K562 (cell line): ENCODE data around the gene GABRB3. TPM values are rescaled to one million over a fixed set of nuclear protein-coding genes. Genes with fewer than 3 reads are reported as not detected.

Source experiments
- ATAC-seq: fragments of 200-7000 bp; cut with Tn5 transposase; 3 replicates; pipeline ENCODE4 v1.9.1; 2020; ENCODE audit warnings: moderate library complexity
- BruUV-seq: library from RNA; stranded (reverse); fragments of 400-500 nt; replicated peaks from 2 replicates; lab custom pipeline; 2021; lab: Mats Ljungman, UMichigan
- CTCF ChIA-PET: fragments of 300-600 bp; formaldehyde crosslinking; extraction: SDS; loops from one replicate; lab custom pipeline; 2021; ENCODE audit warnings: low intra/inter-chr PET ratio; lab: Yijun Ruan, JAX
- POLR2A ChIA-PET: fragments of 300-600, 350-650 bp; sonication (Branson Sonifier 250); formaldehyde crosslinking; extraction: SDS; loops from one replicate; lab custom pipeline; 2021; ENCODE audit warnings: antibody characterized with exemption, inconsistent platforms; lab: Yijun Ruan, JAX
- DNase-seq, 4 experiments: peaks; one replicate each; pipeline versions ENCODE4 v3.0.0 to v3.0.0-alpha.2; 2011 to 2018; ENCODE audit warnings: low spot score in 3 of 4, mixed read lengths in 3 of 4; ENCODE audit errors: extremely low read depth in 1 of 4
- FAIRE-seq: peaks from 2 replicates; lab custom pipeline; 2011; peaks lifted over from hg19 to GRCh38; lab: Jason Lieb, UNC
- H2AFZ ChIP-seq: 2 replicates; pipeline ENCODE4 v1.6.0; 2011; ENCODE audit warnings: low read depth, low read length, control low read depth, inconsistent platforms
- H3K27ac ChIP-seq: fragments of 200-600 bp; 3 replicates; pipeline ENCODE4 v1.8.0; 2011; ENCODE audit warnings: low read depth, mild to moderate bottlenecking, control low read depth, inconsistent platforms, low read length, moderate library complexity, mixed read lengths; ENCODE audit errors: extremely low read depth
- H3K27me3 ChIP-seq, 2 experiments: fragments of 300-600 bp in 1 of 2; 2 replicates in 1 of 2; 3 replicates in 1 of 2; pipeline versions ENCODE4 v1.6.0 to v1.8.0; 2011; ENCODE audit warnings: inconsistent platforms in 2 of 2, low read length in 2 of 2, mild to moderate bottlenecking in 1 of 2, mixed read lengths in 1 of 2, moderate library complexity in 1 of 2; ENCODE audit not compliant: control insufficient read depth in 2 of 2, insufficient read depth in 2 of 2
- H3K36me3 ChIP-seq: fragments of 300-600 bp; 3 replicates; pipeline ENCODE4 v1.8.0; 2011; ENCODE audit warnings: mild to moderate bottlenecking, low read length, inconsistent platforms; ENCODE audit not compliant: control insufficient read depth, insufficient read depth
- H3K4me1 ChIP-seq, 2 experiments: fragments of 200-600 bp in 1 of 2; replicated peaks in 1 of 2; 2 replicates in 1 of 2; 3 replicates in 1 of 2; pipeline versions ENCODE4 v1.5.1 to v1.8.0; 2011; ENCODE audit warnings: inconsistent platforms in 2 of 2, low read length in 2 of 2, mild to moderate bottlenecking in 1 of 2, mixed read lengths in 1 of 2, moderate library complexity in 1 of 2; ENCODE audit not compliant: control insufficient read depth in 2 of 2, insufficient read depth in 2 of 2
- H3K4me2 ChIP-seq: 2 replicates; pipeline ENCODE4 v1.6.1; 2011; ENCODE audit warnings: low read length, control low read depth, inconsistent platforms, mixed read lengths; ENCODE audit not compliant: insufficient read depth
- H3K4me3 ChIP-seq: fragments of 200-600 bp; sonication (generic), shearing (Covaris generic); 2 replicates; pipeline ENCODE4 v1.5.1; 2016; ENCODE audit warnings: control low read depth, inconsistent platforms
- H3K79me2 ChIP-seq: fragments of 200-600 bp; 3 replicates; pipeline ENCODE4 v1.8.0; 2011; ENCODE audit warnings: low read length, inconsistent platforms; ENCODE audit not compliant: control insufficient read depth, insufficient read depth
- H3K9ac ChIP-seq, 2 experiments: 2 replicates each; pipeline versions ENCODE4 v1.6.0 to v1.6.1; 2011; ENCODE audit warnings: low read depth in 2 of 2, low read length in 2 of 2, control low read depth in 1 of 2, inconsistent platforms in 1 of 2, mild to moderate bottlenecking in 1 of 2, mixed read lengths in 1 of 2; ENCODE audit not compliant: insufficient read depth in 1 of 2
- H3K9me1 ChIP-seq: one replicate; pipeline ENCODE4 v1.6.0; 2011; ENCODE audit warnings: inconsistent platforms, mild to moderate bottlenecking, low read length, moderate library complexity; ENCODE audit not compliant: control insufficient read depth, insufficient read depth
- H3K9me3 ChIP-seq: replicated peaks from 2 replicates; pipeline ENCODE4 v1.5.1; 2011; ENCODE audit warnings: low read depth, low read length, inconsistent platforms; ENCODE audit not compliant: control insufficient read depth, insufficient read depth
- H4K20me1 ChIP-seq: replicated peaks from 2 replicates; pipeline ENCODE4 v1.6.1; 2011; ENCODE audit warnings: low read length, inconsistent platforms, mixed read lengths; ENCODE audit not compliant: control insufficient read depth, insufficient read depth
- COPS2 ChIP-seq: fragments of 450-650 bp; conservative IDR thresholded peaks from 2 replicates; pipeline ENCODE4 v1.6.1; 2016; ENCODE audit warnings: mild to moderate bottlenecking, moderate library complexity
- EWSR1 ChIP-seq: fragments of 450-650 bp; IDR thresholded peaks from 2 replicates; pipeline ENCODE4 v1.6.1; 2018; ENCODE audit warnings: borderline replicate concordance, mild to moderate bottlenecking, low read depth, moderate library complexity; ENCODE audit not compliant: partially characterized antibody
- FOSL1 ChIP-seq: fragments of 200-800 bp; sonication (Bioruptor generic); conservative IDR thresholded peaks from 2 replicates; pipeline ENCODE4 v1.6.1; 2016; ENCODE audit warnings: missing genetic modification characterization, missing compliant biosample characterization
- HDAC2 ChIP-seq: fragments of 450-650 bp; IDR thresholded peaks from 2 replicates; pipeline ENCODE4 v1.6.1; 2016; ENCODE audit warnings: mild to moderate bottlenecking
- MTF1 ChIP-seq: fragments of 250-450 bp; sonication (Bioruptor Pico); IDR thresholded peaks from 2 replicates; pipeline ENCODE4 v1.9.0; 2021; ENCODE audit warnings: moderate library complexity, mild to moderate bottlenecking, inconsistent platforms, borderline replicate concordance
- NFE2 ChIP-seq: IDR thresholded peaks from 2 replicates; pipeline ENCODE4 v1.6.1; 2014; ENCODE audit warnings: antibody characterized with exemption, low read depth
- POLR2G ChIP-seq: fragments of 200-400 bp; formaldehyde crosslinking; IDR thresholded peaks from 2 replicates; pipeline ENCODE4 v1.6.1; 2017; ENCODE audit warnings: low read depth, mild to moderate bottlenecking, antibody characterized with exemption, low read length, moderate library complexity
- SMARCB1 ChIP-seq: IDR thresholded peaks from 2 replicates; pipeline ENCODE4 v1.6.1; 2011; ENCODE audit warnings: improper control_type of control experiment, low read depth; ENCODE audit not compliant: insufficient read length
- SNAPC5 ChIP-seq: fragments of 250-450 bp; sonication (Bioruptor Pico); IDR thresholded peaks from 2 replicates; pipeline ENCODE4 v1.8.0; 2021; ENCODE audit warnings: moderate library complexity, mild to moderate bottlenecking, inconsistent platforms
- TAF7 ChIP-seq: fragments of 450-650 bp; IDR thresholded peaks from 2 replicates; pipeline ENCODE4 v1.6.1; 2016; ENCODE audit warnings: missing genetic modification characterization, missing compliant biosample characterization
- TARDBP ChIP-seq: fragments of 450-650 bp; IDR thresholded peaks from 2 replicates; pipeline ENCODE4 v1.6.1; 2016
- ZBTB12 ChIP-seq: fragments of 250-450 bp; sonication (Bioruptor Pico); IDR thresholded peaks from 2 replicates; pipeline ENCODE4 v1.4.0; 2020
- ZBTB26 ChIP-seq: fragments of 450-650 bp; formaldehyde crosslinking; IDR thresholded peaks from 2 replicates; pipeline ENCODE4 v1.4.0; 2022; ENCODE audit warnings: missing genetic modification characterization
- ZNF134 ChIP-seq: fragments of 250-450 bp; sonication (Bioruptor Pico); conservative IDR thresholded peaks from 2 replicates; pipeline ENCODE4 v1.4.0; 2020
- ZNF274 ChIP-seq: IDR thresholded peaks from 2 replicates; pipeline ENCODE4 v1.6.1; 2011; ENCODE audit warnings: low read depth, mild to moderate bottlenecking, low read length, moderate library complexity, borderline replicate concordance
- ZNF511 ChIP-seq: sonication (generic); formaldehyde crosslinking; IDR thresholded peaks from 2 replicates; pipeline ENCODE4 v1.8.0; 2022; ENCODE audit warnings: mild to moderate bottlenecking, missing genetic modification reagents
- ZNF644 ChIP-seq: fragments of 200-800 bp; sonication (Bioruptor generic); IDR thresholded peaks from 2 replicates; pipeline ENCODE4 v1.6.1; 2016; ENCODE audit warnings: low read depth, missing genetic modification characterization, missing compliant biosample characterization
- ZNF75A ChIP-seq: fragments of 450-650 bp; formaldehyde crosslinking; IDR thresholded peaks from 2 replicates; pipeline ENCODE4 v1.4.0; 2020; ENCODE audit warnings: mild to moderate bottlenecking
- WGBS: fragments of 100-300 bp; shearing (Covaris generic); methylation state at CpG from one replicate; pipeline ENCODE4 v1.1.6; 2016; ENCODE audit warnings: low coverage, mixed read lengths; ENCODE audit not compliant: insufficient coverage; ENCODE audit errors: missing lambda C conversion rate; 5-methylcytosine and 5-hydroxymethylcytosine counted together
- in situ Hi-C: fragments of 300-500 bp; cut with MboI; formaldehyde crosslinking; loops from 4 replicates; pipeline ENCODE4 v1.15.0; 2018; ENCODE audit warnings: inconsistent platforms, mixed read lengths
- intact Hi-C: fragments of 100-400 bp; cut with micrococcal nuclease; formaldehyde crosslinking; loops from 2 replicates; pipeline ENCODE4 v1.14.2; 2022
- polyA plus RNA-seq, 8 experiments: library from polyadenylated mRNA; depleted of rRNA in 4 of 8; stranded (reverse) in 5 of 8; unstranded in 3 of 8; fragments of >200 nt; fragmentation: Nextera tagmentation in 2 of 8; fragmentation: Illumina TruSeq in 1 of 8; extraction: Ambion mirVana in 2 of 8; extraction: Trizol in 1 of 8; gene quantifications; 2 replicates each; pipeline versions ENCODE4 v1.2.1 to v1.2.3, GENCODE V29; 2011 to 2014; ENCODE audit warnings: inconsistent platforms in 1 of 8, missing spikeins in 1 of 8
- total RNA-seq, 7 experiments: library from RNA; depleted of rRNA in 6 of 7; stranded (reverse); fragments of >200 nt in 6 of 7; fragmentation: Illumina TruSeq in 2 of 7; extraction: Trizol in 2 of 7; gene quantifications; 2 replicates each; pipeline versions ENCODE4 v1.2.1 to v1.2.3, GENCODE V29; 2011 to 2021; ENCODE audit warnings: low replicate concordance in 1 of 7

The GABRB3 gene
- total and polyA plus RNA-seq, 9 of the 15 experiments (the other 6 are each of a cell fraction or from before 2014, with no cell fraction given), result 0.09 to 1.4 (median 0.49) TPM

GRCh38 chr15:26615188-26615926 lies 157.5 kb downstream of the GABRB3 start:
- intact Hi-C loops, result no loop called here
- TF ChIP-seq ZNF134 (CRISPR knock-in tag), result no peak
- TF ChIP-seq TARDBP, result no peak
- TF ChIP-seq ZNF644 (tag), result 0 out of 2 replicates have a peak, but pooled peaks have one; percentile 69
- no peak for TF ChIP-seq ZBTB26 (CRISPR knock-in tag)
- 0 out of 2 replicates have a peak, but pooled peaks have one; percentile 12 for TF ChIP-seq NFE2
- no peak for TF ChIP-seq SNAPC5 (CRISPR knock-in tag)
- TF ChIP-seq ZNF274, result no peak
- no peak for TF ChIP-seq ZNF75A
- TF ChIP-seq ZBTB12, result peak; percentile 89
- TF ChIP-seq ZNF511 (CRISPR knock-in tag), result no peak
- no peak for TF ChIP-seq TAF7 (tag)
- TF ChIP-seq POLR2G, result no peak
- TF ChIP-seq COPS2, result no peak
- no peak for TF ChIP-seq HDAC2
- no peak for TF ChIP-seq SMARCB1
- TF ChIP-seq FOSL1 (tag), result peak; percentile 66
- no peak for TF ChIP-seq EWSR1
- no peak for TF ChIP-seq MTF1 (CRISPR knock-in tag)

More at GRCh38 chr15:26615188-26615926, 157.5 kb downstream of the GABRB3 start:
- no peak overlapping the region for H3K9ac ChIP-seq
- WGBS, result 2% methylated on average over 7 of the region's 7 CpGs
- H3K9me1 ChIP-seq, result no peaks in the 10 kb centered on the region
- H2AFZ ChIP-seq, result no peak overlapping the region
- H3K27me3 ChIP-seq, result no peaks in the 10 kb centered on the region
- DNase-seq (peak in 1 of 4 experiments; percentile 16), ATAC-seq (no peak), FAIRE-seq (no peak)
- no peaks in the 10 kb centered on the region for H3K9me3 ChIP-seq
- no peaks in the 10 kb centered on the region for H4K20me1 ChIP-seq
- POLR2A ChIA-PET, result interaction anchor here (1.0 kb wide), 1 partner anchor 14 kb away, joined by 3 read pairs; no protein-coding TSS in a partner anchor
- H3K79me2 ChIP-seq, result no peaks in the 10 kb centered on the region
- no peak overlapping the region for H3K4me3 ChIP-seq
- no peak overlapping the region for H3K4me2 ChIP-seq
- CTCF ChIA-PET, result no interaction called here
- BruUV-seq, result no TSS peak
- in situ Hi-C loops, result no loop called here
- no peaks in the 10 kb centered on the region for H3K4me1 ChIP-seq
- no peaks in the 10 kb centered on the region for H3K36me3 ChIP-seq
- no peak overlapping the region for H3K27ac ChIP-seq
